Neural crest cell (in vitro differentiated cells): ENCODE results near the gene GCHFR. TPM values are rescaled to one million over a fixed set of nuclear protein-coding genes. Genes with fewer than 3 reads are reported as not detected.

Experiments
- DNase-seq: peaks from one replicate; pipeline ENCODE4 v3.0.0; 2021; ENCODE audit warnings: low read depth, mixed read lengths, low spot score
- H3K27ac Mint-ChIP-seq: one replicate; pipeline ENCODE4 v1.8.0; 2021; ENCODE audit warnings: mild to moderate bottlenecking, mixed read lengths; ENCODE audit not compliant: unreplicated experiment
- H3K27me3 Mint-ChIP-seq: 2 replicates; pipeline ENCODE4 v1.8.0; 2021; ENCODE audit warnings: low read depth, mild to moderate bottlenecking, mixed read lengths
- H3K36me3 Mint-ChIP-seq: 2 replicates; pipeline ENCODE4 v1.8.0; 2021; ENCODE audit warnings: low read depth, mild to moderate bottlenecking, mixed read lengths
- H3K4me1 Mint-ChIP-seq: 2 replicates; pipeline ENCODE4 v1.8.0; 2021; ENCODE audit warnings: mixed read lengths
- H3K4me3 Mint-ChIP-seq: one replicate; pipeline ENCODE4 v1.8.0; 2021; ENCODE audit warnings: mild to moderate bottlenecking, mixed read lengths
- H3K9me3 Mint-ChIP-seq: 2 replicates; pipeline ENCODE4 v1.8.0; 2021; ENCODE audit warnings: mixed read lengths
- total RNA-seq: library from RNA; stranded (reverse); gene quantifications from 2 replicates; pipeline ENCODE4 v1.2.1, GENCODE V29; 2021
- TF ChIP-seq, protein P1 (sequence below): fragments of 200-600 bp; sonication (generic); conservative IDR thresholded peaks from 2 replicates; pipeline ENCODE4 v1.5.0; 2021; ENCODE audit warnings: antibody characterized with exemption, mild to moderate bottlenecking

GCHFR gene
- total RNA-seq, 1 donor from 2014 or later, result 9.1 TPM

DNA sequence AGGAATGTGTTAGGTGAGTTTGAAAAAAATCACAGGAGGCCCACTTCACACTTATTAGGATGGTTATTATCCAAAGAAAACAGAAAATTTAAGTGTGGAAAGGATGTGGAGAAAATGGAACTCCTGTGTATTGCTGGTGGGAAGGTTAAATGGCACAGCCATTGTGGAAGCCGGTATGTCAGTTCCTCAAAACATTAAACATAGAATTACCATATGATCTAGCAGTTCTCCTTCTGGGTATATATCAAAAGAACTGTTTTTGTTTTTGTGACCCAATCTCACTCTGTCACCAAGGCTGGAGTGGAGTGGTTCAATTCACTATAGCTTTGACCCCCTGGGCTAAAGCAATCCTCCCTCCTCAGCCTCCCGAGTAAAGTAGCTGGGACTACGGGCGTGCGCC, 32.6 kb downstream of the GCHFR start:
- TF ChIP-seq, protein P1, sequence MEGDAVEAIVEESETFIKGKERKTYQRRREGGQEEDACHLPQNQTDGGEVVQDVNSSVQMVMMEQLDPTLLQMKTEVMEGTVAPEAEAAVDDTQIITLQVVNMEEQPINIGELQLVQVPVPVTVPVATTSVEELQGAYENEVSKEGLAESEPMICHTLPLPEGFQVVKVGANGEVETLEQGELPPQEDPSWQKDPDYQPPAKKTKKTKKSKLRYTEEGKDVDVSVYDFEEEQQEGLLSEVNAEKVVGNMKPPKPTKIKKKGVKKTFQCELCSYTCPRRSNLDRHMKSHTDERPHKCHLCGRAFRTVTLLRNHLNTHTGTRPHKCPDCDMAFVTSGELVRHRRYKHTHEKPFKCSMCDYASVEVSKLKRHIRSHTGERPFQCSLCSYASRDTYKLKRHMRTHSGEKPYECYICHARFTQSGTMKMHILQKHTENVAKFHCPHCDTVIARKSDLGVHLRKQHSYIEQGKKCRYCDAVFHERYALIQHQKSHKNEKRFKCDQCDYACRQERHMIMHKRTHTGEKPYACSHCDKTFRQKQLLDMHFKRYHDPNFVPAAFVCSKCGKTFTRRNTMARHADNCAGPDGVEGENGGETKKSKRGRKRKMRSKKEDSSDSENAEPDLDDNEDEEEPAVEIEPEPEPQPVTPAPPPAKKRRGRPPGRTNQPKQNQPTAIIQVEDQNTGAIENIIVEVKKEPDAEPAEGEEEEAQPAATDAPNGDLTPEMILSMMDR, result no peak
- DNase-seq, result no peak
- Mint-ChIP-seq H3K9me3 (no peaks in the 10 kb centered on the region), H3K27me3 (no peaks in the 10 kb centered on the region), H3K4me1 (peaks cover 25% of the 10 kb centered on the region), H3K27ac (peak overlapping the region; percentile 41), H3K4me3 (no peak overlapping the region), H3K36me3 (peaks cover 2% of the 10 kb centered on the region)

DNA sequence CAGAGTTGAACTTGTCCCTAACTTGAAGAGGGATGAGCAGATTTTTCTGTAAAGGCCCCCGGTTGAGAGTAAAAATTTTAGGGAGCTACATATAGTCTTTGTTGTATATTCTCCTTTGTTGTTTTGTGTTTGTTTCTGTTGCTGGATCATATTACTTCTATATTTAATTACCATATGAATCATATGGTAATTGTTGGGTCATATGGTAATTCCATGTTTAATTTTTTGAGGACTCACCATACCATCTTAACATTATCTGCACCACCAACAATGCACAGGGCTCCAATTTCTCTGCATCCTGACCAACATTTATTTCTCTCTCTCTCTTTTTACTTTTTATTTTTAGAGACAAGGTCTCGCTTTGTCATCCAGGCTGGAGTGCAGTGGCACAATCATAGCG, 35.7 kb downstream of the GCHFR start:
- Mint-ChIP-seq H3K4me3 (no peak overlapping the region), H3K27ac (peak overlapping the region; percentile 28), H3K9me3 (no peaks in the 10 kb centered on the region), H3K36me3 (peaks cover 3% of the 10 kb centered on the region), H3K4me1 (peaks cover 29% of the 10 kb centered on the region), H3K27me3 (no peaks in the 10 kb centered on the region)
- TF ChIP-seq, protein P1, result no peak
- DNase-seq, result no peak

DNA sequence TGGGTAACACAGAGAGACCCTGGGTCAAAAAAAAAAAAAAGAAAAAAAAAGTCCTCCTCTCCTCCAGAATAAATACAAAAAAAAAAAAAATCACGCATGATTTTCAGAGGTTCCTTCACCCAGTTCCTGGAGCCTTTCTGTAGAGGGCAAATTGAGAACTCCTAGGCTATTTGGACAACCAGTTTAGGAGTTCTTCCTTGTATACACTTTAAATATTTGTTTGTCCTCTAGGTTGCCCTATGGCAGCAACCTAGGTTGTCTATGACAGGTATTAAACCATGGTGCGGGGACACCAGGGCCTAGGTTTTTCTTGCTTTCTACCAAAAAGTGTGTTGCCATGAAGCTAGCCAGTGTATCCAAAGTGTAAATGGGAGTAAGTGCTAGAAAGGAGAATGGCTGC, 39.2 kb downstream of the GCHFR start:
- Mint-ChIP-seq H3K27ac (no peak overlapping the region), H3K36me3 (peaks cover 3% of the 10 kb centered on the region), H3K27me3 (no peaks in the 10 kb centered on the region), H3K9me3 (no peaks in the 10 kb centered on the region), H3K4me1 (peaks cover 37% of the 10 kb centered on the region), H3K4me3 (peak overlapping the region; percentile 1)
- DNase-seq, result no peak
- TF ChIP-seq, protein P1, result no peak

DNA sequence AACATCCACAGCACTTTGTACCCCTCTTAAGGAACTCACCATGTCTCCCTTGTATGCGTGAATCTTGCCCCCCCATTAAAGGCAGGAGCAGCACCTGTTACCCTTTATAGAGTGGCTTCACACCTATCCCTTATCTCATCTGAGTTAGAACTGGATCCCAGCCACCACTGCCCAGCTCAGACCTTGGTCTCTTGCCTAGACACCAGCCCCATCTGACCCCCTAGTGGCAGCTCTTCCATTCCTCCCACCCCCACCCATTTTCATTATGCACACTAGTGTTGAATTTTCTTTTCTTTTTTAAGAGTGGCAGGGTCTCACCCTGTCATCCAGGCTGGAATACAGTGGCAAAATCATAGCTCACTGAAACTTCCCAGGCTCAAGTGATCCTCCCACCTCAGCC, 39.8 kb downstream of the GCHFR start:
- Mint-ChIP-seq H3K27me3 (no peaks in the 10 kb centered on the region), H3K36me3 (peaks cover 3% of the 10 kb centered on the region), H3K27ac (no peak overlapping the region), H3K4me3 (peak overlapping the region; percentile 1), H3K9me3 (no peaks in the 10 kb centered on the region), H3K4me1 (peaks cover 37% of the 10 kb centered on the region)
- TF ChIP-seq, protein P1, result no peak
- no peak for DNase-seq

DNA sequence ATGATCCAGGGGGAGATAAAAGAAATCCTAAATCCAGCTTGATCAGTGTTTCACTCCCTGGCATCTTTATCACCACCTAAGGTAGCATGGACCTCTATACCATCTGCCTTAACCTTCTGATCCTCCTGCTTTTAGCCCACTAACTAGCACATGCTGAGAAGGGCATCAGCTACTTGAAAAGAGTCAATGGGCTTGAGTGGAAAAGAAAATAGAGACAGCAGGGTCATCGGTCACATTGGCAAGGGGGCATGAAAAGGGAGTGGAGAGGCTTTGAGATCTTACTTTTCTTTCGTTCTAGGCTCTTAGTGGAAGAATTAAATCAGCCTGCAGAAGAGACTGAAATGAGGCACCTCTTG, 42.8 kb downstream of the GCHFR start:
- peak overlapping the region; percentile 93 for H3K4me3 Mint-ChIP-seq
- DNase-seq, result no peak
- TF ChIP-seq, protein P1, result no peak

More for the DNA sequence above, 42.8 kb downstream of the GCHFR start:
- Mint-ChIP-seq H3K36me3 (peaks cover 2% of the 10 kb centered on the region), H3K27ac (peak overlapping the region; percentile 97), H3K4me1 (peaks cover 26% of the 10 kb centered on the region), H3K27me3 (no peaks in the 10 kb centered on the region), H3K9me3 (no peaks in the 10 kb centered on the region)
